GM12891 (cell line): ENCODE data around the gene MZF1.

Experiments
- DNase-seq: peaks from one replicate; pipeline ENCODE4 v3.0.0; 2011; ENCODE audit warnings: low spot score; ENCODE audit not compliant: insufficient read length
- FAIRE-seq: peaks from 2 replicates; lab custom pipeline; 2011; peaks lifted over from hg19 to GRCh38; lab: Jason Lieb, UNC
- PAX5 ChIP-seq: IDR thresholded peaks from 2 replicates; pipeline ENCODE4 v1.6.1; 2011; ENCODE audit warnings: low read length, moderate library complexity, mild to moderate bottlenecking; ENCODE audit not compliant: insufficient read depth, severe bottlenecking
- POLR2A ChIP-seq: IDR thresholded peaks from 2 replicates; pipeline ENCODE4 v1.6.1; 2011; ENCODE audit warnings: low read depth, low read length, control low read depth
- POLR2AphosphoS5 ChIP-seq: IDR thresholded peaks from 2 replicates; pipeline ENCODE4 v1.6.1; 2011; ENCODE audit warnings: low read depth, low read length, control low read depth
- POU2F2 ChIP-seq: IDR thresholded peaks from 2 replicates; pipeline ENCODE4 v1.6.1; 2011; ENCODE audit warnings: low read depth, mild to moderate bottlenecking, control low read depth, low read length, moderate library complexity
- SPI1 ChIP-seq: IDR thresholded peaks from 2 replicates; pipeline ENCODE4 v1.6.1; 2011; ENCODE audit warnings: low read depth, low read length, control low read depth
- TAF1 ChIP-seq: IDR thresholded peaks from 2 replicates; pipeline ENCODE4 v1.6.1; 2011; ENCODE audit warnings: low read depth, low read length, control low read depth

Gene MZF1

DNA sequence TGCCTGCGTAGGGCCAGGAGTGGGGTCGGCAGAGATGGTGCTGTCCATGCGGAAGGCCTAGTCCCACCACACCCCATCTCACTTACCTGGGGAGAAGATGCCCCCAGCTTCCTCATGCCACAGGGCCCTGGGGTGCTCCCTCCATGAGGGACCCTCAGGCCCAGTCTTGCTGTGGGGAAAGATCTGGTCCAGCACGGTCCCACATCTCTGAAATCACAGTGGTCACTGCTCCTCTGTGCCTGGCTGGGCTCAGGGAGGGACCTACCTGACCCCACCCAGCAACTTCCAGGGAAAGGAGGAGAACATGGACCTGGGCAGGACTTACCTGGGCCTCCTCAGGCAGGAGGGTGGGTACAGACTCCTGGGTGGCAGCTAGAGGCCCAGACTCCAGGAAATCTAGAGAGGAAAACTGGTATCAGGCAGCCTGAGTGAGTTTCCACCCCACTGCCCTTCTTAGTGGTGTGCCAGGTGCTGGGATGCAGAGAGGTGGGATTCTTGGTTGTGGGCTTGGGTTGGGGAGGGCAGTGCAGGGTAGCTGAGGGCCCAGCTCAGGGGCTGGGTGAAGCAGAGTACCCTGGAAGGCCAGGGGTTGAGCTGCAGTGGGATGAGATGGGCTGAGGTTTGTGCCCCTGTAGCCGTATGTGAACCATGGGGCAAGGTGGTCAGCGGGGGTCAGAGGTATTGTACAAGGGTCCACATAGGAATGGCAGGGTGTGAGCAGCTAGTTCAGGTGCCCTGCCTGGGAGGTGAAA, 3.8 kb downstream of the MZF1 start:
- FAIRE-seq (no peak), DNase-seq (no peak)
- TF ChIP-seq POLR2AphosphoS5, result no peak
- TF ChIP-seq POU2F2, result no peak
- TF ChIP-seq SPI1, result no peak
- no peak for TF ChIP-seq TAF1
- TF ChIP-seq POLR2A, result no peak
- no peak for TF ChIP-seq PAX5

- FAIRE-seq (no peak), DNase-seq (no peak)
- TF ChIP-seq SPI1 (no peak), POLR2AphosphoS5 (no peak), POLR2A (no peak), TAF1 (no peak), PAX5 (no peak), POU2F2 (no peak)
Observed at GRCh38 chr19:58568453-58569130, 4.5 kb downstream of the MZF1 start.

DNA sequence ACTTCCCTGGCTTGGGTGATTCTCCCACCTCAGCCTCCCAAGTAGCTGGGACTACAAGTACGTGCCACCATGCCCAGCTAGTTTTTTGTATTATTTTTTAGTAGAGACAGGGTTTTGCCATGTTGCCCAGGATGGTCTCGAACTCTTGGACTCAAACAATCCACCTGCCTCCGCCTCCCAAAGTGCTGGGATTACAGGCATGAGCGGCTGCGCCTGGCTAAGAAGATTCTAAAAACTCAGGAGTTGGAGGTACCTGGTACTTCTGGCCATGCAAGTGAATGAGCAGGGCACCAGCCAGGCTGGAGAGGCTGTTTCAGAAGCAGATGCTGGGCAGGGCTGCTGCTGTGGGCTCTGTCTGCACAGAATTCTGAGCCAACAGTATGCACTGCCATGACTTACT, 6.1 kb downstream of the MZF1 start:
- FAIRE-seq (no peak), DNase-seq (no peak)
- TF ChIP-seq POLR2AphosphoS5 (no peak), POU2F2 (no peak), POLR2A (no peak), PAX5 (no peak), TAF1 (no peak), SPI1 (no peak)

GRCh38 chr19:58563823-58564222, 9.3 kb downstream of the MZF1 start:
- FAIRE-seq, result no peak
- TF ChIP-seq TAF1 (no peak), PAX5 (no peak), POLR2A (no peak)
- no peak for DNase-seq

GRCh38 chr19:58563034-58563573, 10.0 kb downstream of the MZF1 start:
- FAIRE-seq, result peak; percentile 88
- DNase-seq, result no peak
- TF ChIP-seq SPI1 (no peak), POLR2AphosphoS5 (no peak), POU2F2 (no peak; the same call in 1 of the 2 replicates), PAX5 (no peak), POLR2A (no peak)

GRCh38 chr19:58562122-58563033, 10.8 kb downstream of the MZF1 start:
- DNase-seq, result no peak
- FAIRE-seq, result no peak
- TF ChIP-seq SPI1, result no peak
- peak; percentile 36; the same call in 1 of the 2 replicates for TF ChIP-seq POLR2AphosphoS5

DNA sequence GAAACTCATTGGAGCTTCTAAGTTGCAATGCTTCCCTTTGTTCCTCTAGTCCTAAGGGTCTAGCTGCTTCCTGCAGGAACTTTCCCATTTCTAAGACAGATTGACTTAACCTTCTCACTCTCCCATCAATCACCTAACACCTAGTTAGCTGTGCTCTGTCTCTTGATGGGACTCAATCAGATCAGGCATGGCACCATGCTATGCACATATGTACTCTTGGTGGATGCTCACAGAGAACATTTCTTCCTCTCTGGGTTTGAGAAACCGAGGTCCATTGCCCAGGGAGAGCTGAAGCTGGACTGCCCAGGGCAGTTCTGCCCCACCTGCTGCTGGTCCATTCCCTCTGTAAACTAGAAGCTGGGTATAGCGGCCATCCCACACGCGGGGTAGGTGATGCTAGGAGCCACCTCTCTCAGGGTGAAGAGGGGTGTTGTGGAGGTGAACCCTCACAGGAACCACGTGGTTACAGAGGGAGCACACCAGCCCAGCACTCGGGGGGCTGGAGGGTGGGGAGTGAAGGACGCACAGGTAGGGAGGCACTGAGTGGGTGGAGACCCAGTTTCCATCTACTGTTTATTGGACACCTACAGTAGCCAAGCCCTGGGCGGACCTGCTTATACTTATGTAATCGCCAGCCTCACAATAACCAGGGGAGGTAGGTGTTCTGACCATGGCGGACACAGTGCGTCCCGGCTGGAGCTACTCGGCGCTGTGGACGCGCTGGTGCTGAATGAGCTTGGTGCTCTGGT, 11.6 kb downstream of the MZF1 start:
- FAIRE-seq (peak; percentile 23), DNase-seq (no peak)
- TF ChIP-seq POU2F2 (no peak), PAX5 (no peak), POLR2AphosphoS5 (no peak), TAF1 (no peak), SPI1 (no peak), POLR2A (no peak)

DNA sequence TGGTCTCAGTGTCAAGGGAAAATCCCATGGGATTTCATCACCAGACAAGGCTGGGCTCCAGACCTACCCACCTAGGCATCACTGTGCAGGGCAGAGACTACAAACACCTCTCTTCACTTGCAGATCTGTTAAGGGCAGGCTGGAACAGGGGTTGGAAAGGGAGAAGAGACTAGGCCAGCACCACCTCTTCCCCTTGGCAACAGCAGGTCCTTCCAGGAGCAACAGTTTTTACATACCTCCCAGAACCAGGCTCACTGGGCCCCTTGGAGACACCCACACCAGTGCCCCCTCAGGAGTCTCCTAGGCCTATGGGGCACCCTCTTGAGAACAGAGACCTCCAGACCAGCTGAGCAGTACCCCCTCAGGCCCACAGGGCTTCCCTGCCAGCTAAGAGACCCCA, 12.2 kb downstream of the MZF1 start:
- FAIRE-seq (no peak), DNase-seq (no peak)
- TF ChIP-seq SPI1, result no peak
- TF ChIP-seq PAX5, result no peak
- no peak for TF ChIP-seq POU2F2
- TF ChIP-seq POLR2A, result no peak
